ENCODE results near the gene TRABD.
A peak's percentile ranks its signal among the peaks of the same experiment; 100 is the strongest.

TRABD gene

DNA sequence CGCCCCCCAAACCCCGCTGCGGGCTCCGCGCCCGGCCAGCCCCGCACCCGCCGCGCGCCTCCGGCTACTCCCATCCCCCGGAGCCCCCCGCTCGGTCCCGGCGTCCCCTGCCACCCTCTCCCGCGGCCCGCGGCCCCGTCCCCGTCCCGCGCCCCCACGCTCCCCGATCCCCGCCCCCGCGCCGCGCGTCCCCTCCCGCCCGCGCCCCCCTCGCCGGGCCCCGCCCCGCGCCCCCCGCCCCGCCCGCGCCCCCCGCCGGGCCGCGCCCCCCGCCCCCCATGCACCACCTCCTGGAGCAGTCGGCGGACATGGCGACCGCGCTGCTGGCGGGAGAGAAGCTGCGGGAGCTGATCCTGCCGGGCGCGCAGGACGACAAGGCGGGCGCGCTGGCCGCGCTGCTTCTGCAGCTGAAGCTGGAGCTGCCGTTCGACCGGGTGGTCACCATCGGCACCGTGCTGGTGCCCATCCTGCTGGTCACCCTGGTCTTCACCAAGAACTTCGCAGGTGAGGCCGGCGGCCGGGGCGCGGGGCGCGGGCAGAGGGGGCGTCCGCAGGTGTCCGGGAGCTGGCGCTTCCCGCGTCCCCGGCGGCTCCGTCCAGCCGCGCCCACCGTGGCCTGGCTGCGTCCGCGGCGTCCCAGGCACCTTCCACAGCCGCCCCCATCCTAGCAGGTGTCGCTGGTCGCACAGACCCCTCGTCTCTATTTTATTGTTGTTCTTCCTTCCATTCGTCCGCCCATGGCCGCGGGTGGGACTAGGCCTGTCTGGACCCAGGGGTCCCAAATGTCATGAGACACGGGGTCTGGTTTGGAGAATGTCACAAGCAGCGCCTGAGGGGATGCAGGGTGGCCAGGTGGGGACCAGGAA, 15.0 kb upstream of the TRABD start, which contains the start of gene PANX2:
Gene PANX2 (plus strand): TSS at position 279 of the 866 bp plus-strand sequence. CDS start 0 bp downstream, at position 279.
- H3K9me3 ChIP-seq (ENCODE audit: insufficient read depth, low read depth, low read length) = no peaks in the 10 kb centered on the region
- H3K9ac ChIP-seq (ENCODE audit: low read depth, low read length) = peak within 1 kb of the TSS; percentile 69; the same call in 1 of the 2 replicates
- no peak within 1 kb of the TSS for H3K27ac ChIP-seq (ENCODE audit: low read depth, low read length)
- H3K4me3 ChIP-seq (ENCODE audit: low read length) = peak within 1 kb of the TSS; percentile 75
- H3K4me1 ChIP-seq (ENCODE audit: insufficient read depth, low read length) = peaks cover 3% of the 10 kb centered on the region; the same call in 1 of the 2 replicates
- WGBS = 4% methylated on average over 82 of the region's 105 CpGs
- peaks cover 37% of the 10 kb centered on the region for H3K27me3 ChIP-seq (ENCODE audit: insufficient read depth, low read length)
- H3K36me3 ChIP-seq (ENCODE audit: insufficient read depth, low read length) = no peaks in the 10 kb centered on the region

DNA sequence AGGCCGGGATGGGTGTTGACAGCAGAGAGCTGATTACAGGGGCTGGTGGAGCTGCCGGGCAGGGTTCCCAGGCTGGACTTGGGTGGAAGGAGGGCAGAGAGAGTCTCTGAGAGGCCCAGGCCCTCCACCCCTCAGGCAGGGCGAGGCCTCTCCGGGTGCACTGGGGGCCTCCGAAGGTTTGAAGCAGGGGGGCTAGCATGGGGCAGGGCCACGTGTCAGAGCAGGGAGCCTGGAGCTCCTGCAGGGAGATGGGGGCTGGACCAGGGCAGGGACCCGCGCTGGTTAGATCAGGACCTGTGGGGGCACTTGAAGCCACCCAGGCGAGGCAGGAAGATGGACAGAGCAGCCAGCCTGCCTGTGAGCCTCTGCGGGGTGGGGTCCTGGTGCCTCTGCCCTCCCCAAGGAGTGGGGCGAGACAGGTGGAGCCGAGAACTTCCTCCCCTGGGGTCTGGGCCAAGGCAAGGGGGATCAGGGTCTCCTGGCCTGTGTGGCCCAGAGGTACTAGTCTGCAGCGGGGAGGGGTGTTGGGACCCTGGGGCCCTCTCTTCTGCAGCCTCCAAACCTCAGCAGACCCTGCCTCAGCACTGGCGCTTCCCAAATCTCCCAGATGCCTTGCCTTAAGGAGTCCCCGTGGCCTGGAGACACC, 14.3 kb upstream of the TRABD start:
- H3K27me3 ChIP-seq (ENCODE audit: insufficient read depth, low read length) = peaks cover 37% of the 10 kb centered on the region
- H3K4me3 ChIP-seq (ENCODE audit: low read length) = peak overlapping the region; percentile 75
- H3K9ac ChIP-seq (ENCODE audit: low read depth, low read length) = peak overlapping the region; percentile 69; the same call in 1 of the 2 replicates
- WGBS = 68% methylated on average over 15 of the region's 15 CpGs
- H3K9me3 ChIP-seq (ENCODE audit: insufficient read depth, low read depth, low read length) = no peaks in the 10 kb centered on the region
- peaks cover 3% of the 10 kb centered on the region; the same call in 1 of the 2 replicates for H3K4me1 ChIP-seq (ENCODE audit: insufficient read depth, low read length)
- no peaks in the 10 kb centered on the region for H3K36me3 ChIP-seq (ENCODE audit: insufficient read depth, low read length)
- H3K27ac ChIP-seq (ENCODE audit: low read depth, low read length) = no peak overlapping the region

GRCh38 chr22:50171965-50172421, 13.7 kb upstream of the TRABD start:
- H3K27ac ChIP-seq (ENCODE audit: low read depth, low read length) = no peak overlapping the region
- peaks cover 3% of the 10 kb centered on the region; the same call in 1 of the 2 replicates for H3K4me1 ChIP-seq (ENCODE audit: insufficient read depth, low read length)
- no peaks in the 10 kb centered on the region for H3K9me3 ChIP-seq (ENCODE audit: insufficient read depth, low read depth, low read length)
- no peaks in the 10 kb centered on the region for H3K36me3 ChIP-seq (ENCODE audit: insufficient read depth, low read length)
- no peak overlapping the region for H3K4me3 ChIP-seq (ENCODE audit: low read length)
- 81% methylated on average over 13 of the region's 13 CpGs for WGBS
- no peak overlapping the region for H3K9ac ChIP-seq (ENCODE audit: low read depth, low read length)
- peaks cover 37% of the 10 kb centered on the region for H3K27me3 ChIP-seq (ENCODE audit: insufficient read depth, low read length)

GRCh38 chr22:50173311-50173982, 12.3 kb upstream of the TRABD start:
- no peaks in the 10 kb centered on the region for H3K36me3 ChIP-seq (ENCODE audit: insufficient read depth, low read length)
- 90% methylated on average over 26 of the region's 26 CpGs for WGBS
- H3K4me1 ChIP-seq (ENCODE audit: insufficient read depth, low read length) = peaks cover 3% of the 10 kb centered on the region; the same call in 1 of the 2 replicates
- H3K4me3 ChIP-seq (ENCODE audit: low read length) = no peak overlapping the region
- no peak overlapping the region for H3K9ac ChIP-seq (ENCODE audit: low read depth, low read length)
- no peaks in the 10 kb centered on the region for H3K9me3 ChIP-seq (ENCODE audit: insufficient read depth, low read depth, low read length)
- no peak overlapping the region for H3K27ac ChIP-seq (ENCODE audit: low read depth, low read length)
- H3K27me3 ChIP-seq (ENCODE audit: insufficient read depth, low read length) = peaks cover 28% of the 10 kb centered on the region

DNA sequence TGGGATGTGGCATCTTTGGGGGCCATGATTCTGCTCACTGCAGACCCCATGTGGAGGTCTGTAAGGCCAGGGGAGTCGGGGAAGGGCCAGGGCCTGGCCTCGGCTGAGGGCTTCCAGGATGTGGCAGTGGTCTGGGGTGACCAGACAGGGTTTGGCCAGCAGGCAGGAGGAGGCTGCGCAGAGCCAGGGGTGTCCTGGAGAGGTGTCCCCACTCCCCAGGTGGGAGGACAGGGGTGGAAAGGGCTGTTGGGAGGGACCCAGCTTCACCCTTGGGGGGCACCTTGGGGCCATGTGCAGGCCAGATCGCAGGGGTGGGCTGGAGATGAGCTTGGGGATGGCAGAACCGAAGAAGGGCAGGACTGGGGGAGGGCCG, 11.7 kb upstream of the TRABD start:
- no peaks in the 10 kb centered on the region for H3K36me3 ChIP-seq (ENCODE audit: insufficient read depth, low read length)
- H3K4me3 ChIP-seq (ENCODE audit: low read length) = no peak overlapping the region
- H3K27me3 ChIP-seq (ENCODE audit: insufficient read depth, low read length) = peaks cover 23% of the 10 kb centered on the region
- H3K4me1 ChIP-seq (ENCODE audit: insufficient read depth, low read length) = peaks cover 3% of the 10 kb centered on the region; the same call in 1 of the 2 replicates
- no peaks in the 10 kb centered on the region for H3K9me3 ChIP-seq (ENCODE audit: insufficient read depth, low read depth, low read length)
- H3K27ac ChIP-seq (ENCODE audit: low read depth, low read length) = no peak overlapping the region
- 95% methylated on average over 6 of the region's 6 CpGs for whole genome bisulfite sequencing
- no peak overlapping the region for H3K9ac ChIP-seq (ENCODE audit: low read depth, low read length)

- WGBS = 92% methylated on average over 27 of the region's 27 CpGs
- H3K4me3 ChIP-seq (ENCODE audit: low read length) = no peak overlapping the region
- H3K27ac ChIP-seq (ENCODE audit: low read depth, low read length) = no peak overlapping the region
- H3K9ac ChIP-seq (ENCODE audit: low read depth, low read length) = no peak overlapping the region
- H3K4me1 ChIP-seq (ENCODE audit: insufficient read depth, low read length) = peaks cover 3% of the 10 kb centered on the region; the same call in 1 of the 2 replicates
- H3K9me3 ChIP-seq (ENCODE audit: insufficient read depth, low read depth, low read length) = no peaks in the 10 kb centered on the region
- peaks cover 17% of the 10 kb centered on the region for H3K27me3 ChIP-seq (ENCODE audit: insufficient read depth, low read length)
- H3K36me3 ChIP-seq (ENCODE audit: insufficient read depth, low read length) = no peaks in the 10 kb centered on the region
These were observed 11.1 kb upstream of the TRABD start for GRCh38 chr22:50174382-50175190.

DNA sequence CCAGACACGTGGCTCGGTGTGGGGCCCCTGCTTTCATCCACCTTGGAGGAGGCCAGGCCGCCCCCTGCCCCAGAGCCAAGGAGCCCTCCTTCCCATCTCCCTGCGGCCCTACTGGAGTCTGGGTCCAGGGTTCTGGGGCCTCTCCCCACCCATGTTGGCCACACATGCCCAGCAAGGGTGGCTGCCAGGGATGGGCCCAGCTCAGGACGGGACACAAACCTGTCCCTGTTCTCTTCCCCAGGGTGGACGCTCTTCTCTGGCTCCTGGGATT, 10.6 kb upstream of the TRABD start:
- Histone ChIP-seq H3K36me3 (ENCODE audit: insufficient read depth, low read length) (no peaks in the 10 kb centered on the region), H3K4me1 (ENCODE audit: insufficient read depth, low read length) (peaks cover 3% of the 10 kb centered on the region; the same call in 1 of the 2 replicates), H3K27ac (ENCODE audit: low read depth, low read length) (no peak overlapping the region), H3K9ac (ENCODE audit: low read depth, low read length) (no peak overlapping the region), H3K9me3 (ENCODE audit: insufficient read depth, low read depth, low read length) (no peaks in the 10 kb centered on the region), H3K27me3 (ENCODE audit: insufficient read depth, low read length) (peaks cover 15% of the 10 kb centered on the region), H3K4me3 (ENCODE audit: low read length) (no peak overlapping the region)
- WGBS = 87% methylated on average over 5 of the region's 6 CpGs

DNA sequence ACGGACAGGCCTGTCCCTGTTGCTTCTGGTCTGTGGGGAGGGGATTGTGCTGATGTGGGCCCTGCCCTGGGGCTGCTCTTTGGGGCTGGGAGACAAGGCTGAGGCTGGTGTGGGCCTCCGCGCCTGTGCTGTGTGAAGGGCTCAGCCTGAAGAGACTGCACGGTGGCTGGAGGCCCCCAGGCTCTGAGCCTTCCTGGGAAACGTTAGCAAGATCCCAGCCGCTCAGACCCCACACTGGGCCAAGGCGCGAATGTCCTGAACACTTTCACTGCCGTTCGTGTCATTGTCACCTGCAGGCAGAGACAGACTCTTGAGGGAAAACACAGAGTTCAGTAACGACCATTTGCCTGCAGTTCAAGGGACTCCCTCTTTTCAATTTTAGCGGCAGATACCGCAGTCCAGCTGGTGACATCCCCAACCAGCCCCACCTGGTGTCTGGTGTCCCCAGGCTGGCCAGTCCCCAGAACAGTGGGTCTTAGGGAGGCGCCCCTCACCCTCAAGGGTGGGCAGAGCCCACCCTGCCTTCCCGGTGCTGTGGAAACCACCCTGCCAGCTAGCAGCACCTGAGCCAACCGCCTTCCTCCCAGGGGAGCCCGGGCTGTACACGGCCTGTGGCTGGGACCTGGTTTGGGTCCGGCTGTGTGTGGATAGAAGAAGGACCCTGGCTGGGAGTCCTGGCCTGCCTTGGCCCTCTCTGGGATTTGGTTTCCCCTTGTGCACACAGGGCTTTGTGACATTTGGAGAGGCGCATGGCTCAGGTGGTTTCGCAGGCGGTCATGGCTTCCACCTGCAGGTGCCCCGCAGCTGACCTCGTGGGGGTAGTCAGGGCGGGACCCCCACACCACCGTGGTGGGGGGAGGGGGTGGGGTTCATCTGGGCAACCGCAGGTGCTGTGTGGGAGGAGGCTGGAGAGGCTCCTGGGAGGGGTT, 9.5 kb upstream of the TRABD start:
- H3K27me3 ChIP-seq (ENCODE audit: insufficient read depth, low read length) = peaks cover 9% of the 10 kb centered on the region
- H3K4me1 ChIP-seq (ENCODE audit: insufficient read depth, low read length) = peaks cover 1% of the 10 kb centered on the region; the same call in 1 of the 2 replicates
- H3K36me3 ChIP-seq (ENCODE audit: insufficient read depth, low read length) = no peaks in the 10 kb centered on the region
- no peak overlapping the region for H3K4me3 ChIP-seq (ENCODE audit: low read length)
- H3K27ac ChIP-seq (ENCODE audit: low read depth, low read length) = no peak overlapping the region
- no peaks in the 10 kb centered on the region for H3K9me3 ChIP-seq (ENCODE audit: insufficient read depth, low read depth, low read length)
- no peak overlapping the region for H3K9ac ChIP-seq (ENCODE audit: low read depth, low read length)
- WGBS = 91% methylated on average over 27 of the region's 27 CpGs

- WGBS = 96% methylated on average over 76 of the region's 76 CpGs
- Histone ChIP-seq H3K27me3 (ENCODE audit: insufficient read depth, low read length) (peaks cover under 1% of the 10 kb centered on the region), H3K27ac (ENCODE audit: low read depth, low read length) (no peak overlapping the region), H3K9ac (ENCODE audit: low read depth, low read length) (no peak overlapping the region), H3K4me3 (ENCODE audit: low read length) (no peak overlapping the region), H3K4me1 (ENCODE audit: insufficient read depth, low read length) (no peaks in the 10 kb centered on the region), H3K36me3 (ENCODE audit: insufficient read depth, low read length) (no peaks in the 10 kb centered on the region), H3K9me3 (ENCODE audit: insufficient read depth, low read depth, low read length) (no peaks in the 10 kb centered on the region)
These were observed 8.7 kb upstream of the TRABD start for GRCh38 chr22:50176850-50177536.

All from HUES64 (cell line).